Transverse colon (tissue), 4 donors: ENCODE measurements around the gene C11orf24.

ENCODE experiments used
- EP300 ChIP-seq: sonication (generic); formaldehyde crosslinking; IDR thresholded peaks from one replicate; pipeline ENCODE4 v1.6.1; 2017; ENCODE audit warnings: antibody characterized with exemption, low read depth
- POLR2A ChIP-seq: fragments of 450-650 bp; IDR thresholded peaks from one replicate; pipeline ENCODE4 v1.6.1; 2016; ENCODE audit warnings: antibody characterized with exemption, mild to moderate bottlenecking, moderate library complexity
- POLR2AphosphoS5 ChIP-seq, 3 donors: sonication (generic); formaldehyde crosslinking; IDR thresholded peaks; one replicate each; pipeline ENCODE4 v1.6.1; 2016; ENCODE audit warnings: antibody characterized with exemption in 3 of 3
- TF ChIP-seq, protein P1 (sequence below), 5 experiments: fragments of 200-600 bp in 3 of 5; fragments of 450-650 bp in 2 of 5; sonication (generic) in 3 of 5; IDR thresholded peaks; 1 replicate in 2 of 5; 2 replicates in 3 of 5; pipeline ENCODE4 v1.5.1; 2016 to 2017; ENCODE audit warnings: antibody characterized with exemption in 5 of 5, inconsistent platforms in 3 of 5, mild to moderate bottlenecking in 2 of 5, moderate library complexity in 1 of 5

DNA sequence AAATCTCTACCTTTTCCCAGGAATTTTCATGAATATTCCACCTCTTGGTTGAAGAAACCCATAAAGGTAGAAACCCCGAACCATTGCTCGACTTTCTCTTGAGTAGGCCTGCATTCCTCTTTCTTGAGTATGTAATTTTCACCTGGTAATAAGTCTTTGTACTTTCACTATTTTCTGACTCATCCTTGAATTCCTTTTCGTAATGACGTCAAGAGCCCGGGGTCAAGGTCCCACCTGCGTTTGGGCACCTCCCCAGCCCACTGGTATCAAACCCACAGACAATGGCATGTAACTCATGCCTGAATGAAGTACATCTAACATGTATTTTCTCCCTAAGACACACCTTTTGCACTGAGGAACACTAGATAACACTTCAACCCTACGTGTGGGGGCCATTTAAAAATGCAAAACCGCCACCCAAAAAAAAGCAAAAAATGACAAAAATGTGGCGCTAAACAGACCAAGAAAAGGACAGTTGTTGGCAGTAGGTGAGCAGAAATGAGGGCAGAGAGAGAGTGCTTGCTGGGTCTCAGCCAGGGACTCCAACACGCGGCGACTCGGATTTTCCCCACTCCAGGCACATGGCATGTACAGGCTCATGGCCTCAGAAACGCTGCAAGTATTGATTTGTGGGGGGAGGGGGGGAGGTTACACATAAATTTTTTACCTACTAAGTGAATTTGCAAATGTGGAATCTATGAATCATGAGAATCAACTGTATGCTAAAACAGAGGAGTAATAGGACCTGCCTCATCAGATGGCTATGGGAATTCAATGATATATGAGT is 4.1 kb upstream of the C11orf24 start:
- TF ChIP-seq, protein P1, sequence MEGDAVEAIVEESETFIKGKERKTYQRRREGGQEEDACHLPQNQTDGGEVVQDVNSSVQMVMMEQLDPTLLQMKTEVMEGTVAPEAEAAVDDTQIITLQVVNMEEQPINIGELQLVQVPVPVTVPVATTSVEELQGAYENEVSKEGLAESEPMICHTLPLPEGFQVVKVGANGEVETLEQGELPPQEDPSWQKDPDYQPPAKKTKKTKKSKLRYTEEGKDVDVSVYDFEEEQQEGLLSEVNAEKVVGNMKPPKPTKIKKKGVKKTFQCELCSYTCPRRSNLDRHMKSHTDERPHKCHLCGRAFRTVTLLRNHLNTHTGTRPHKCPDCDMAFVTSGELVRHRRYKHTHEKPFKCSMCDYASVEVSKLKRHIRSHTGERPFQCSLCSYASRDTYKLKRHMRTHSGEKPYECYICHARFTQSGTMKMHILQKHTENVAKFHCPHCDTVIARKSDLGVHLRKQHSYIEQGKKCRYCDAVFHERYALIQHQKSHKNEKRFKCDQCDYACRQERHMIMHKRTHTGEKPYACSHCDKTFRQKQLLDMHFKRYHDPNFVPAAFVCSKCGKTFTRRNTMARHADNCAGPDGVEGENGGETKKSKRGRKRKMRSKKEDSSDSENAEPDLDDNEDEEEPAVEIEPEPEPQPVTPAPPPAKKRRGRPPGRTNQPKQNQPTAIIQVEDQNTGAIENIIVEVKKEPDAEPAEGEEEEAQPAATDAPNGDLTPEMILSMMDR (IDR thresholded peaks at IDR 0.05), result no peak
- TF ChIP-seq POLR2A (no peak), EP300 (no peak), POLR2AphosphoS5 (IDR thresholded peaks at IDR 0.05) (no peak)
